UCSD-AML1 (cell line): ENCODE measurements around the gene CSNK1G1.
"Not testable (repeated sequence)": the region's sequence is repeated elsewhere in the genome, so short reads cannot be mapped to it uniquely, and the experiment has no call there.

Experiments used
- DNase-seq: peaks from one replicate; lab custom pipeline; 2025; ENCODE audit not compliant: unreplicated experiment; lab: John Stamatoyannopoulos, UW

Gene CSNK1G1

DNA sequence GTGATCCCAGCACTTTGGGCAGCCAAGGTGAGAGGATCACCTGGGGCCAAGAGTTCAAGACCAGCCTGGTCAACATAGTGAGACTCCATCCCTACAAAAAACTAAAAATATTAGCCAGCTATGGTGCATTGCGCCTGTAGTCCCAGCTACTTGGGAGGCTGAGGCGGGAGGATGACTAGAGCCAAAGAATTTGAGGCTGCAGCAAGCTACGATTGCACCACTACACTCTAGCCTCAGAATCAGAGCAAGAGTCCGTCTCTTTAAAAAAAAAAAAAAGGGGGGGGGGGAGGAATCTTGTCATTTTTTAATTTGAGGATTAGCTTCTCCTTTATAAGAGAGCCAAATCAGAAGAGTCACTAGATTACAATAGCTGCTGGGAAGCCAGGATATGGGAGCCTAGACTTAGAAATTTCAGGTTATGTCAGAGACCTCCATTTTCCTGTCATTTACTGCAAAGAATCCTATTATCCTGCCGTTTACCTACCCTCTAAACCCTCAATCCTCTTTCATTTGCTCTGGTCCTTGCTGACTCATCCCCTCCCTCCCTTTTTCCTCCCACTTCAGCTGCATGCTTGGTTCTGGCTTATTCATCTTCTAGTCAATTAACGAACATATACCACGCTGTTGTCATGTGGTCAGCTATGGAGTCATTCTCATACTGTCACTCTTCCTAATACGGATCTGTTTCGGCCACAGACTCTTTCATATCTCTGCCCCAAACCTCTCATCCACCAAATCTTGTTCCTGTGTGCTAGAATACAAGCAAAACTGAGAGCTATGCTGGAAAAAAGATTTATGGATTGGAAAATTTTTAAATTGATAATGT lies 109.4 kb downstream of the CSNK1G1 start:
- DNase-seq: no peak

DNA sequence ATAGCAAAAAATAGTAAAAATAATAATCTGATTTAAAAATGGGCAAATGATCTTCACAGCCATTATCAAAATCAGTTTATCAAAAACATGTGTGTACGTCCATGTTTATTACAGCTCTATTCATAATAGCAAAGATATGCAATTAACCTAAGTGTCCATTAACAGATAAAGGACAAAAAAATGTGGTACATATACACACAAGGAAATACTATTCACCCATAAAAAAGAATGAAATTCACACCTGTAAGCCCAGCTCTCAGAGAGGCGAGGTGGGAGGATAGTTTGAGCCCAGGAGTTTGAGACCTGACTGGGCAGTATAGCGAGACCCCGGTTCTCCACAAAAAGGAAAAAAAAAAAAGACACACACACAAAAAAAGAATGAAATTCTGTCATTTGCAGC lies 110.6 kb downstream of the CSNK1G1 start:
- no peak for DNase-seq

DNA sequence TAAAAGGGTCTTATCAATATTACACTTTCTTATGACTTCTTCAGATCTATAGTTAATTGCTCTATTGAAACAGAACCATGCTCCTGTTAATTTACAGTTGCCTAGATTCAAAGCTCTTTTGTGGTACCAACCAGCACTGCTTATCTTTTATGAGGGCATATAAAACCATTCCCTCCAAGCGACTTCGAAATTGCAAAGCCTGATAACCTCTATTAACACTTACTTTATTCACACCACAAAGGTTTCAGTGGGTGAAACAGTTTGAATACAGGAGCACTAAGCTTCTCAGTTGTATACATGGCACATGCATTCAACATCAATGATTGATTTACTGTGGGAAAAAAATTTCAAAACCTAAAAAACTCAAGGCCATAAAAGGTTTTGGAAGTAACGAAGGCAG lies 118.3 kb downstream of the CSNK1G1 start:
- no peak for DNase-seq

DNA sequence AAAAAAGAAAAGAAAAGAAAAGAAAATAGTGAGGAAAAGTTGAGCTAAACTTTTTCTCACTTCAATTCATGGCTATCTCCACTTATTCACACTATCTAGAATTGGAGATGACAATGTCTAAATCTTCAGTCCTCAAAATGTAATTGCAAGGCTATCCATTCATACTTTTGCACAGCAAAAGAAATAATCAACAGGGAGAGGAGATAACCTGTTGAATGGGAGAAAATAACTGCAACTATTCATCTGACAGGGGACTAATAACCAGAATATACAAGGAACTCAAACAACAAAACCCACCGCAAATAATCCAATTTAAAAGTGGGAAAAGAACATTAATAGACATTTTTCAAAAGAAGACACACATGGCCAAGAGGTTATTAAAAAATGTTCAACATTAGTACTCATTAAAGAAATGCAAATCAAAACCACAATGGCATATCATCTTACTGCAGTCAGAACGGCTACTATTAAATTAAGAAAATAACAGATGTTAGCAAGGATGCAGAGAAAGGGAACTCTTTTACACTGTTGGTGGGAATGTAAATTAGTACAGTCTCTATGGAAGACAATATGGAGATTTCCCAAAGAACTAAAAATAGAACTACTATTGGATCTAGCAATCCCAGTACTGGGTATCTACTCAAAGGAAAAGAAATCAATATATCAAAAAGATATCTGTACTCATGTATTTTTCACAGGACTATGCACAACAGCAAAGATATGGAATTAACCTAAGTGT lies 119.6 kb downstream of the CSNK1G1 start:
- DNase-seq: no peak

DNA sequence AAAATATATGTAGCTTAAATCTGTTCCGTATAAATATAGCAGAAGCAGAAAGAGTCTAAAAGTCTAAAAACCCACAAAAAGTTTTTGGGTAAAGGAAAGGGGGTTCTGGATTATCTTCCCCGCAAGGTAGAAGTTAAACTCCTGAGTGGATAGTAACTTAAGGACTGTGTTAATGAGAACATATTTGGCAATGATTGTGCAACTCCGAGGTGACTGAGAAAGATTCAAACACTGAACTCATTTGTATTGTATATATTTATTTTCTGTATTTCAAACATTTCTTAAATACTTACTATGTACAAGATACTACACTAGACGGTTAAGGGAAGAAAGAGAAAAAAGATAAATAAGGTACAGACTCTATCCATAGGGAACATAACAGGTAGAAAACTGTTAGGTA lies 120.4 kb downstream of the CSNK1G1 start:
- no peak for DNase-seq

DNA sequence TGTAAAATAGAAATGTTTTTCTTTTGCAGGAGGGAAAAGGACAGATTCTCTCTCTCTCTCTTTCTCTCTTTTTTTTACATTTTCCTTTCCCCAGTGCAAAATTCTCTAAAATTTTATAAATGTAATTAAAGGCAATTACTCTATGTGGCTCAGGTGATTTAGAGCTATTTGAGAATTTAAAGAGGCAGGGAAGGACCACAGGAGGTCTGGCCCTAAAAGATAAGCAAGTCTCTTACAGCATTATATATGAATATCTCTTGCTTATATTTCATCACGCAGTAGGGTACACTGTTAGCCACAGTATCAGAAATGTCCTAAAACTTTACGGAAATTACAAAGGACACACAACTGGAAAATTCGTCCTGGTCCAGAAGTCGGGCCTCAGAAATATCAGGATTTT lies 122.7 kb downstream of the CSNK1G1 start:
- no peak for DNase-seq

DNA sequence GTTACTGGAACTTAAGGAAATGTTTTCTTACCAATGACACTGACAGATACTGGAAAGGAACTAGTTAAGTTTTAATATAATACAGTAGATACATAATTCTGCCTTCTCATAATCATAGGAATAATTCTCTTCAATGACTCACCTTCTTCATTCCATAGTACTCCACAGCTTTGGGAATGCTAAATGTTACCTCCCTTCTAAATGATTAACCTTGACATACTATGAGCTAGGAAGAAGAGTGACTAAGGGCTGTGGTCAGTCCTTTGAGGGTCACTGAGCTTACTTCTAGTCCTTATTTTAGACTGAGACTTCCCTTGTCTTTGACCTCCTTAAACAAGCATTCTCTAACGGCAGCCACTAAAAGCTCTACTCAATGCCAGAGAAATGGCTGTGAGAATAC lies 123.6 kb downstream of the CSNK1G1 start:
- DNase-seq: no peak

DNA sequence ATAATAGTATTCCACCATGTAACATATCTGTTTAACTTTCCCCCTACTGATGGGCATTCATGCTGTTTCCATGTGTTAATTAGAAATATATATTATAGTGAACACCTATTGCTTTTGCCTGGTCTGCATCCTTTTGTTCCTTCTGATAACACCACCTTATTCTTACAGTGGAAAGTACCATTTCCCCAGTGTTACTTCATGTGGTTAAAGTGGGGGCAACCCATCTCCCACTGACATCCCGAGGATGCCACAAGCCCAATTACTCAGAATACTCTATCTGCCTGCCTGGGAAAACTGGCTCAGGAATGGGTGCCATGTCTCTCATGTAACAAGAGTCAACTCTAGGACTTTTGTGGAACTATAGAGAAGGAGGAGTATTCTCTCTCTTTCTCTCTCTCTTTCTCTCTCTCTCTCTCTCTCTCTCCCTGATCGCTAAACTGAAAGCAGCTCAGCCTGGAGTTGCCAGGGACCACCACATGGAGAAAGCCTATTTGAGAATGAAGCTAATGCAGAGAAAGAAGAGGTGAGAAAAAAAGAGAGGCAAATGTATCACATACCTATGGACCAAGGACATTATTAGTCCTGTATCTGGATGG lies 126.7 kb downstream of the CSNK1G1 start:
- DNase-seq: no peak

DNA sequence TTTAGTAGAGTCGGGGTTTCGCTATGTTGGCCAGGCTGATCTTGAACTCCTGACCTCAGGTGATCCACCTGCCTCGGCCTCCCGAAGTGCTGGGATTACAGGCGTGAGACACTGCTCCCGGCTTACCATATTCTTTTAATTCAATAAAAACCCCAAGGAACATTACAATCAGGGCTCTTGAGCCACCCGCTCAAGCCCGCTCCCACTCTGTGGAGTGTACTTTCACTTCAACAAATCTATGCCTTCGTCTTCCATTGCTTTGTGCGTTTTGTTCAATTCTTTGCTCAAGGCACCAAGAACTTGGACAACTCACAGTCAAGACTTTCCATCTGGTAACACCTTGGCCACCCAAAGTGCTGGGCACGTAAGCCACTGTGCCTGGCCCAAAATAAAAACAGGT lies 130.2 kb downstream of the CSNK1G1 start:
- no peak for DNase-seq

DNA sequence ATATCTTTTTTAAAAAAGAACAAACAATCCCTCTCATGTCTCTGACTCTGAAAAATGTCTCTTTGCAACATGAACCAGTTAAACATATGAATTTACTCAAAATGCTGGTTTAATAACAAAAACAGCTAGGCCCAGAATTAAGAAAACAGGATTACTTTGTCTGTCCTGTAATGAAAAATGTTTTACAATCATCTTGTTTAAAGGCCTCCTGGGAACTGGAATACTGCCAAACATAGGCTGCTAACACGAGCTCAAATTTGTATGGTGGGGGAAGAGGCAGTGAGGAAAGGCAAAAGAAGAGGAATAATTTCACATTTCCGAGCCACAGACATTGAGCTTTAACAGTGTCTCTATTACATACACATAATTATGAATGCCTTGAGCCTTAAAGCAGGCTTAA lies 131.5 kb downstream of the CSNK1G1 start:
- DNase-seq: no peak

DNA sequence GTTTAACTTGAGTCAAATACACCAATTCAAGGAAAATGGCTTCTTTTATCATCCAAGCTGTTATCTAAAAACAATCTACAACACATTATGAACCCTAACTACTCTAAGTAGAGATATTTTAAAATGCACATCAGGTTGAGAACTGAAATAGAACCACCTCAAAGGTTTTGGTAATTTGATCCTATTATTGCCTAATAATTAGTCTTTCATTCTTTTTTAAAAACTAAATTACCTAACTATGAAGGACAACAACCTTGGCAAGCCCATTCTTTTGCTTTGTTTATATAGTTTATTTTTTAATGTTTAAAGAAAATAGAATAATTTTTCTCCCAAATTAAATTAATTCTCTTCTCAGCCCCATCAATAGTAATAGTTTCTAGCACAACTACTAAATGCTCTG lies 132.1 kb downstream of the CSNK1G1 start:
- DNase-seq: no peak

DNA sequence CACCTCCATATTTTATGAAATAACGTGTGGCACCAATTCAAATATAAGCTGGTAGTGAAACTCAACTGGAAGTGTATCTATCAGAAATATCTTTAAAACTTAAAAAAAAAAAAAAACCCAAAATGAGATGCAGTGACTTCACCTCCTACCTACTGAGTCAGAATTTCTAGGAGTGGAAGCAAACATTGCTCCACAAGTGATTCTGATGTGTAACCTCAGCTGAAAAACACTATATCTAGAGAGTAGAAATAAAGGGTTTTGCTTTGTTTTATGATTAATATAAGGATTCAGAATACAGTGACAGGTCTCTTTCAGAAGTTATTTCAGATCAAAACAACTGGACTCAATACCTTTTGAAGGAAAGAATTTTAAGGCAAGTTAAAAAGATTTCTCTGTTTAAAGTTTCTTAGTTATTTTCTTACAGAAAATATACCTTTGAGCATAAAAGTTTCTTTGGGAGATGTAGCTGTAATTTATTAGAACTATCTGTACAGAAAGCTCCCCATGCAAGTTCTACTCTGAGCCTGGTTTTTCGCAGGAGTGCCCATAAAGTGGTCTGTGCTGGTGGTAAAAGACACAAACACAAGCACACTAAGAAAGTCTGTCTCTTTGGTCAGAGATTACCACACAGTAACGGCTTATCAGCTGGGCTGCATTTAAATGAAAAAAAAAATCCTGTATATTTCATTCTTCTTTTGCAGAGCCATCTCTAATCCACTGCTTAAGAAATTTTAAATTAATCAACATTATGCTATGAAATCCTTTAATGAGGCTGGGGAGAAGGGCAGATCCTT lies 133.2 kb downstream of the CSNK1G1 start:
- DNase-seq: no peak

DNA sequence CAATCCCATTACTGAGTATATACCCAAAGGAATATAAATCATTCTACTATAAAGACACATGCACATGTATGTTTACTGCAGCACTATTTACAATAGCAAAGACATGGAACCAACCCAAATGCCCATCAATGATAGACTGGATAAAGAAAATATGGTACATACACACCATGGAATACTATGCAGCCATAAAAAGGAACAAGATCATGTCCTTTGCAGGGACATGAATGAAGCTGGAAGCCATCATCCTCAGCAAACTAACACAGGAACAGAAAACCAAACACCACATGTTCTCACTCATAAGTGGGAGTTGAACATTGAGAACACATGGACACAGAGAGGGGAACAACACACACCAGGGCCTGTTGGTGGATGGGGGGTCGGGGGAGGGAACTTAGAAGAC lies 134.1 kb downstream of the CSNK1G1 start:
- DNase-seq: not testable (repeated sequence)

DNA sequence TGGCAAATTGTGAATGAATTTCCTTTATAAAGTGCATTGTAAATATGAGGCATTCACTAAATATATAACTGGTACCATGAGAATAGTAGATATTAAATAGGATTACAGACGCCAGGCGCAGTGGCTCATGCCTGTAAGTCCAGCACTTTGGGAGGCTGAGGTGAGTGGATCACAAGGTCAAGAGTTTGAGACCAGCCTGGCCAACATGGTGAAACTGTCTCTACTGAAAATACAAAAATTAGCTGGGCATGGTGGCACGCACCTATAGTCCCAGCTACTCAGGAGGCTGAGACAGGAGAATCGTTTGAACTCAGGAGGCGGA lies 138.6 kb downstream of the CSNK1G1 start:
- DNase-seq: not testable (repeated sequence)

DNA sequence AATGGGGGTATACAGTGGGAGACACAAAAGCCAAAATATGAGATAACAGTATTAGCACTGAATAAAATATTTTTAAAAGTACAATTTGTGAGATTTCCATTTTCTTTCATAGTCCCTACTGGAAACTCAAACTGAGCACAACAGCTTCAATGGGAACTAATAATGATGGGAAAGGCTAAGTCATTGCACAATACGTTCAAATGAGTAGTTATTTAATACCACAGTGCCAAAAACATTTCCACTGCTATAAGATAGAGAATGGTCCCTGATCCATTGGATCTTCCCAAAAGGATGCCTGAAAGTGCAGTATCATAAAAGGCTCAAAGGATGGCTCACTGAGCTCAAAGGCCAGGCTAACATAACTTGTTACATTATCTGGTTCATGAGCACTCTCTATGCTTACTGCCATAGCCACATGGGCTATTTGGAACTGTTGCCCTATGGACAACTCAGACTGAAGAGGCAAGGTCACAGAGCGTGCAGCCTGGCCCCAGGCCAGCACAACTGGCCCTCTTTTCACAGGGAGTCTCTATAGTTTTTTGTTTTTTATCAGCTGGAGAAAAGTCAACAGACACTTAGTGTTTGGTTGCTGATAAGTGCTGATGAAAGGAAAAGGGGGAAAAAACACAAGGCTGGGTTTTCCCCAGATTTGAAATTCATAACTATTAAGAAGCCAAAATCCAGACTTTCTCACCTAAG lies 139.1 kb downstream of the CSNK1G1 start:
- no peak for DNase-seq

DNA sequence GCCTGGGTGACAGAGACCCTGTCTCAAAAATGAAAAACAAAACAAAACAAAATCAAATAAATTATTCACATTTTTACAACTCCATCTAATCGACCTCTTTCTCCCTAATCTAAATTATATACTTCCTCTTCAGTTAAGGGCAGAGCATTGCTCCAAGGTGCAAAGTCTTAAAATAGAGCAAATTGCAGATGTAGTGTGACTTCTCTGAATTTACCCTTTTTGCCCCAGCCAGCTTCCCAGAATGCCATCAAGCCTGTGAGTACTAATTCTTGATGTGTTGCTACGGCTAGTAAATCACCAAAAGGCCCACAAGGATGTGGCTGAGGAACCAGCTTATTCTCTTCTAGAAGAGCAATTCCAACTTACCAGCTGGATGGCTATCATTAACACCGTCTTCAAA lies 139.8 kb downstream of the CSNK1G1 start:
- DNase-seq: no peak

DNA sequence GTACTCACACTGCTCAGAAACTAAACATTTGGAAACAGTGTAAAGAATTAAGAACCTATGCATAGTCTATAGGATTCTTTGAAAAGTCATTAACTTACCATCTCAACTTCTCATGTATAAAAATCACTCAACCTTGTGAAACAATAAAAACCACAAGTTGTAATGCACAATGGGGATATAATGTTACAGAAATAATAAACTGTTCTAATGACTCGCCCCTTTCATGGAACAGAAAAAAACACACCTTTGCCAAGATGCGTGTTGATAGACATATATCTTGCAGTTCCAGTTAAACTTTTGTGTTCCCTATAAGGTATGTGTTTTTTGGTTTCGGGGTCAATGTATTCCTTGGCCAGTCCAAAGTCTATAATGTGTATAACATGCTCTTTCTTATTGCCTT lies 142.3 kb downstream of the CSNK1G1 start:
- DNase-seq: no peak

DNA sequence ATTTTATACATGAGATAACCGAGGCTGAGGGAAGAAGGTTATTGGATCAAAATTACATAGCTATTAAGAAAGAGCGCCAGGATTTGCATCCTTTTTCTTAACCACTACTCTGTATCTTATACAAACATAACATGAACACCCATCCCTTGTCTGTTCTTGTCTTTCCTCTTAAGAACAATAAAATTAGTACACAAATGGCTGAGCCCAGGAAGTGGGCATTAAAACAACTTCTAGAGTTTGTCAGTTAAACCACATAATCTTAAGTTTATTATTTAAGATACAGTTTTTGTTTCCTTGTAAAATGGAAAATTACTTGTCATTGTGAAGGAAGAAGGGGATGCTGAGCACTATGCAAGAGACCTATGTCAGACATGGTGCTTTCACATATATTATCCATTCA lies 144.3 kb downstream of the CSNK1G1 start:
- DNase-seq: no peak

DNA sequence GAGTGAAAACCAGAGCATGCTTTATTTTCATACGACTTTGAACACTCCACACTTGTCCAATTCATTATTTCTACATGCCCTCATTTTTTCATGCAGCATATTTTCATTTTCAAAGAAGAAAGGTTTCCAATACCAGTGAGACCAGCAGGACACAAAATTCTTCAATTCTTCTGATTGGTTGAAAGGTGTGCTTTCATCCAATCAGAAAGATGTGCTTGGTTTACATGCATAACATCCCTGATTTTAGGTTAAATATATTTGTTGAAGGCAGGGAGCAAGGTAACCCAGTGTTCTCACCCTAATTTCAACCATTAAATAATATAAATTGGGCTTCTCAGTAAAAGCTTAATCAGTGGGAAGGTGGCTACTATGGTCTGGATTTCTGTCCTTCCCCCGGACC lies 145.6 kb downstream of the CSNK1G1 start:
- DNase-seq: no peak

DNA sequence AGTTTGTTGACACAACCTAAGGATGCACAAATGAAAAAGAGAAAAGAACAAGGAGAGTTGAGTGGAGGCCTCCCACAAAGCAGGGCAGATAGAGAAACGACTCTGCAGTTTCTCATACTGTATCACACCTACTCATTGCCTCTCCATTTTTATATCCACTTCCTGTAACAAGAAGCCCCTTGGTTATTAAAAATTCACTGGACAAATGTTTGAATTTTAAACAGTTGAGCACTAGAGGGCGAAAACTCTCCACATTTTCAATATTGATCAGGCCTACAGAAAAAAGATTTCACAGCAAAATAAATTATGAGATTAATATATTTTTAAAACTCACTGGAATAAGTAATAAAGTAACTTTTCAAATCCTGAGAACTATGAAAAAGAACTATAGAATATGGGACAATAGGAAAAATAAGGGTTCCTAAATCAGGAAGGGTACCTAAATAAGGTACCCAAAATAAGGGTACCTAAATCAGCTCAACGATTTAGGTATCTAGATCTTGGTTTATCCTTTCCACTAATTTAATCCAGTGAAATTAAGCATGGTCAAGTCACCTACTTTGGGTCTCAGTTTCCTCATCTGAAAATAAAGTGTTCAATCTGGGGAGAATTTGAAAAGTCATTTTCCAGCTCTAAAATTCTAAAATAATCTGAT lies 146.2 kb downstream of the CSNK1G1 start:
- no peak for DNase-seq
